ENCODE data around the gene TEX29. TPM values are rescaled to one million over a fixed set of nuclear protein-coding genes. Genes with fewer than 3 reads are reported as not detected.

The TEX29 gene
- total RNA-seq, 2 donors from 2014 or later: 0.52 TPM; not detected in 1

GRCh38 chr13:111338841-111339240 is 18.4 kb downstream of the TEX29 start:
- no peaks in the 10 kb centered on the region for H3K9me3 ChIP-seq
- no peaks in the 10 kb centered on the region for H3K36me3 ChIP-seq
- no peak for TF ChIP-seq CTCF (IDR thresholded peaks at IDR 0.05)
- intact Hi-C loops (cut with DNase I): no loop called here
- H3K4me1 ChIP-seq: no peaks in the 10 kb centered on the region
- H3K27ac ChIP-seq: no peak overlapping the region
- no peak overlapping the region for H3K4me3 ChIP-seq
- no peaks in the 10 kb centered on the region for H3K27me3 ChIP-seq
- H3K9ac ChIP-seq (ENCODE audit: low read depth in 2 of 2, low read length in 2 of 2): no peak overlapping the region
- no peak for DNase-seq

DNA sequence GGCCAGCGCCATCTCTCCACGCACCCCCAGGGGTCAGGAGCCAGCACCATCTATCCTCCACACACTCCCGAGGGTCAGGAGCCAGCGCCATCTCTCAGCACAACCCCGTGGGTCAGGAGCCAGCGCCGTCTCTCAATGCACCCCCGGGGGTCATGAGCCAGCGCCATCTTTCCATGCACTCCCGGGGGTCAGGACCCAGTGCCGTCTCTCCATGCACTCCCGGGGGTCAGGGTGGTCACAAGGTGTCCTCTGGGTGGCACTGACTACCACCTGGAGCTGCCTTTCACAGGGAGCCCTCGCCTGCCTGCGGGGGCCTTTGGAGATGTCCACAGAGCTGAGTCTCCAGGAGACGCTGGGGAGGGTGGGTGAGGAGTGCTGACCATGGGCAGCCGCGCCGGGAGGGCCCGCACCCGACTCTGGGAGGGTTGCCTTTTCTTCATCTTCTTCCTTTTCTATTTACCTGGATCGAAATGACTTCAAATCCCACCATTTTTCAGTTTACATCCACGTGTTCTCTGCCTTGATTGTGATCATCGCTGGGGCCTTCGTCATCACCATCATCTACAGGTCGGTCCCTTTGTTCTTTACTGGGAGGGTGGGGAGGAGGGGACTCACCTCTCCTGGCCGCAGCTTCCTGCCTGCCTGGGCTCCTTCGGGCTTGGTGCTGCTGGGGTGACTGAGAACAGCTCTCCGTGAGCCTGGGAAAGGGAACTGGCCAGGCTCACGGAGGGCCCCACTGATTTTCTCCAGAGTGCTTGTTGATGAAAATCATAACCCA is 19.1 kb downstream of the TEX29 start:
- no peak overlapping the region for H3K27ac ChIP-seq

GRCh38 chr13:111341886-111342285 is 21.4 kb downstream of the TEX29 start:
- intact Hi-C loops (cut with DNase I): no loop called here
- H3K4me1 ChIP-seq: no peaks in the 10 kb centered on the region
- no peak for TF ChIP-seq CTCF (IDR thresholded peaks at IDR 0.05)
- no peak overlapping the region for H3K4me3 ChIP-seq
- H3K27me3 ChIP-seq: no peaks in the 10 kb centered on the region
- H3K9ac ChIP-seq (ENCODE audit: low read depth in 2 of 2, low read length in 2 of 2): no peak overlapping the region
- DNase-seq: no peak
- H3K36me3 ChIP-seq: no peaks in the 10 kb centered on the region
- no peak overlapping the region for H3K27ac ChIP-seq
- no peaks in the 10 kb centered on the region for H3K9me3 ChIP-seq

More for the DNA sequence above, 19.1 kb downstream of the TEX29 start:
- intact Hi-C loops (cut with DNase I): no loop called here
- peak; percentile 14 for DNase-seq
- no peaks in the 10 kb centered on the region for H3K27me3 ChIP-seq
- no peaks in the 10 kb centered on the region for H3K4me1 ChIP-seq
- H3K9me3 ChIP-seq: no peaks in the 10 kb centered on the region
- no peak overlapping the region for H3K9ac ChIP-seq (ENCODE audit: low read depth in 2 of 2, low read length in 2 of 2)
- H3K36me3 ChIP-seq: no peaks in the 10 kb centered on the region
- H3K4me3 ChIP-seq: no peak overlapping the region
- no peak for TF ChIP-seq CTCF (IDR thresholded peaks at IDR 0.05)

DNA sequence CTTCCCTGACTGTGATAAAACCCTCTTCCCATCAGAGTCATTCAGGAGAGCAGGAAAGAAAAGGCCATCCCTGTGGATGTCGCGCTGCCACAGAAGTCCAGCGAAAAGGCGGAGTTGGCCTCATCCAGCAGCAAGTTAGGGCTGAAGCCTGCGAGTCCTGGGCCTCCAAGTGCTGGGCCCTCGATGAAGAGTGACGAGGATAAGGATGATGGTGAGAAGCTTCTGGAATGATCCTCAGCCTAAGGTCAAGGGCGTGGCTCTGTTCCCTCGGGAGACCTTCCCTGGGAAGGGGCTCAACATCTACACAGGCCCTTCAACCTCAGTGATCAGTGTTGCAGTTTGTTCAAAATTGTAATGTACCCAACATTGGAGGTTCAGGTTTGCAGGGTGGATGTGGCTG is 22.3 kb downstream of the TEX29 start:
- Histone ChIP-seq H3K4me1 (no peaks in the 10 kb centered on the region), H3K27me3 (no peaks in the 10 kb centered on the region), H3K4me3 (no peak overlapping the region), H3K9me3 (no peaks in the 10 kb centered on the region), H3K27ac (no peak overlapping the region), H3K36me3 (no peaks in the 10 kb centered on the region), H3K9ac (ENCODE audit: low read depth in 2 of 2, low read length in 2 of 2) (no peak overlapping the region)
- no peak for TF ChIP-seq CTCF (IDR thresholded peaks at IDR 0.05)
- intact Hi-C loops (cut with DNase I): no loop called here
- no peak for DNase-seq

DNA sequence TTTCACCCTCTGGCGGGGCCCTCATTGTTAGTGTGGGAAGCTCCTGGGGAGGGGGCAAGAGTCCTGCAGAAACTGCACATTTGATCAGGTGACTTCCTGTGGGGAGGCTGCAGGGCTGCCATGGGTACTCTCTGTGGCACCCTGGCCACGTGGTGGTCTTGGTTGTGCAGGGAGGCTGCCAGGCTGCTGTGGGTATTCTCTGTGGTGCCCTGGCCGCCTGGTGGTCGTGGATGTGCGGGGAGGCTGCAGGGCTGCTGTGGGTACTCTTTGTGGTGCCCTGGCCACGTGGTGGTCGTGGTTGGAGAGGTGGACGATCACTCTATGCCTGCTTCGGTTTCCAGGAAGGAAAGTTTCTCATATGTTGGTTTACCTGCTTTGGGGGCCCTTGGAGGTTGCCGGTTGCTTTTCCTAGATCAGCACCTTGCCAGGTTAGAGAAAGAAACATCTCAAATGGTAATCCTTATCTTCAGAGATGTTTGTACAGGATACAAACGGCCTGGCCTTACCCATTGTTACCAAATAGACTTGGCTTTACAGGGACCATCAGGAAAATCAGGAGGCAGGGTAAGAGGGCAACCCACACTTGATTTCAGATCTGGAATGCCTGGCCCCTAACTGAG is 22.9 kb downstream of the TEX29 start:
- no peaks in the 10 kb centered on the region for H3K9me3 ChIP-seq
- H3K27ac ChIP-seq: no peak overlapping the region
- intact Hi-C loops (cut with DNase I): no loop called here
- H3K36me3 ChIP-seq: no peaks in the 10 kb centered on the region
- DNase-seq: no peak
- TF ChIP-seq CTCF (IDR thresholded peaks at IDR 0.05): no peak
- no peak overlapping the region for H3K9ac ChIP-seq (ENCODE audit: low read depth in 2 of 2, low read length in 2 of 2)
- no peak overlapping the region for H3K4me3 ChIP-seq
- H3K27me3 ChIP-seq: no peaks in the 10 kb centered on the region
- H3K4me1 ChIP-seq: no peaks in the 10 kb centered on the region
